Transverse colon (tissue), 4 donors: ENCODE data around the gene SUSD2.

Experiments used
- EP300 ChIP-seq: sonication (generic); formaldehyde crosslinking; IDR thresholded peaks from one replicate; pipeline ENCODE4 v1.6.1; 2017; ENCODE audit warnings: antibody characterized with exemption, low read depth
- POLR2A ChIP-seq: fragments of 450-650 bp; IDR thresholded peaks from one replicate; pipeline ENCODE4 v1.6.1; 2016; ENCODE audit warnings: antibody characterized with exemption, mild to moderate bottlenecking, moderate library complexity
- POLR2AphosphoS5 ChIP-seq, 3 donors: sonication (generic); formaldehyde crosslinking; IDR thresholded peaks; one replicate each; pipeline ENCODE4 v1.6.1; 2016; ENCODE audit warnings: antibody characterized with exemption in 3 of 3
- TF ChIP-seq, protein P1 (sequence below), 5 experiments: fragments of 200-600 bp in 3 of 5; fragments of 450-650 bp in 2 of 5; sonication (generic) in 3 of 5; IDR thresholded peaks; 1 replicate in 2 of 5; 2 replicates in 3 of 5; pipeline ENCODE4 v1.5.1; 2016 to 2017; ENCODE audit warnings: antibody characterized with exemption in 5 of 5, inconsistent platforms in 3 of 5, mild to moderate bottlenecking in 2 of 5, moderate library complexity in 1 of 5

DNA sequence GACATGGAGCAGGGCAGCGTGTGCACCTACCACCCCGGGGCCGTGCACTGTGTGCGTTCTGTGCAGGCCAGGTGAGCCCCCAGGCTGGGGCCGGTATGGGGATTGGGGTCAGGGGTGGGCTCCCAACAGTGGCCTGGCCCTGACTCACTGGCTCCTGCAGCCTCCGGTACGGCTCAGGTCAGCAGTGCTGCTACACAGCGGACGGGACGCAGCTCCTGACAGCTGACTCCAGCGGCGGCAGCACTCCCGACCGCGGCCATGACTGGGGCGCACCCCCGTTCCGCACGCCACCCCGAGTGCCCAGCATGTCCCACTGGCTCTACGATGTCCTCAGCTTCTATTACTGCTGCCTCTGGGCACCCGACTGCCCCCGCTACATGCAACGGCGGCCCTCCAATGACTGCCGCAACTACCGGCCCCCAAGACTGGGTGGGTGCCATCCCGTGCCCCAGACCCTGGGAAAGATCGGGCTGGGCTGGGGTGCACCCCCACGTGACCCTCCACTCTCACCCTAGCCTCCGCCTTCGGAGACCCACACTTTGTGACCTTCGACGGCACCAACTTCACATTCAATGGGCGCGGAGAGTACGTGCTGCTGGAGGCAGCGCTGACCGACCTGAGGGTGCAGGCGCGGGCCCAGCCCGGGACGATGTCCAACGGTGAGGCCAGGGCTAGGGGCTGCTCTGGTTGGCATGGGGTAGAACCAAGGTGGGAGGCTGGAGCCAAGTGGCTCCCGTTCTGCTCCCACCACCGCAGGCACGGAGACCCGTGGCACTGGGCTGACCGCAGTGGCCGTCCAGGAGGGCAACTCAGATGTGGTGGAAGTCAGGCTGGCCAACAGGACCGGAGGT is 4.4 kb downstream of the SUSD2 start:
- TF ChIP-seq, protein P1, sequence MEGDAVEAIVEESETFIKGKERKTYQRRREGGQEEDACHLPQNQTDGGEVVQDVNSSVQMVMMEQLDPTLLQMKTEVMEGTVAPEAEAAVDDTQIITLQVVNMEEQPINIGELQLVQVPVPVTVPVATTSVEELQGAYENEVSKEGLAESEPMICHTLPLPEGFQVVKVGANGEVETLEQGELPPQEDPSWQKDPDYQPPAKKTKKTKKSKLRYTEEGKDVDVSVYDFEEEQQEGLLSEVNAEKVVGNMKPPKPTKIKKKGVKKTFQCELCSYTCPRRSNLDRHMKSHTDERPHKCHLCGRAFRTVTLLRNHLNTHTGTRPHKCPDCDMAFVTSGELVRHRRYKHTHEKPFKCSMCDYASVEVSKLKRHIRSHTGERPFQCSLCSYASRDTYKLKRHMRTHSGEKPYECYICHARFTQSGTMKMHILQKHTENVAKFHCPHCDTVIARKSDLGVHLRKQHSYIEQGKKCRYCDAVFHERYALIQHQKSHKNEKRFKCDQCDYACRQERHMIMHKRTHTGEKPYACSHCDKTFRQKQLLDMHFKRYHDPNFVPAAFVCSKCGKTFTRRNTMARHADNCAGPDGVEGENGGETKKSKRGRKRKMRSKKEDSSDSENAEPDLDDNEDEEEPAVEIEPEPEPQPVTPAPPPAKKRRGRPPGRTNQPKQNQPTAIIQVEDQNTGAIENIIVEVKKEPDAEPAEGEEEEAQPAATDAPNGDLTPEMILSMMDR (IDR thresholded peaks at IDR 0.05) = no peak
- TF ChIP-seq POLR2A (no peak), POLR2AphosphoS5 (IDR thresholded peaks at IDR 0.05) (no peak), EP300 (no peak)
